B cell (primary cell): Measurements from ENCODE around the gene SKAP2.

ENCODE experiments used
- EZH2 ChIP-seq: IDR thresholded peaks from 2 replicates; pipeline ENCODE4 v1.6.1; 2012; ENCODE audit warnings: borderline replicate concordance, low read depth, mild to moderate bottlenecking, moderate library complexity, low read length; ENCODE audit not compliant: insufficient read depth, poor library complexity, severe bottlenecking
- TF ChIP-seq, protein P1 (sequence below): fragments of 200-600 bp; IDR thresholded peaks from one replicate; pipeline ENCODE4 v1.8.0; 2022; ENCODE audit warnings: antibody characterized with exemption, mild to moderate bottlenecking

DNA sequence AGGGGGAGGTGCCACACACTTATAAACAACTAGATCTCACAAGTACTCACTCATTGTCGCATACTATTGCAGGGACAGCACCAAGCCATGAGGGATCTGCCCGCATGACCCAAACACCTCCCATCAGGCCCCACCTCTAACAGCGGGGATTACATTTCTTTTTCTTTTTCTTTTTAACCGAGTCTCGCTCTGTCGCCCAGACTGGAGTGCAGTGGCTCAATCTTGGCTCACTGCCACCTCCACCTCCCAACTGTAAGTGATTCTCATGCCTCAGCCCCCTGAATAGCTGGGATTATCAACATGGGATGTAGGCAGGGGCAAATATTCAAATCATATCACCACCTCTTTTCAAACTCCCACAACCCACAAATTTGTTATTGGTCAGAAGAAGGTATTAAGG is 76.7 kb downstream of the SKAP2 start:
- TF ChIP-seq, protein P1, sequence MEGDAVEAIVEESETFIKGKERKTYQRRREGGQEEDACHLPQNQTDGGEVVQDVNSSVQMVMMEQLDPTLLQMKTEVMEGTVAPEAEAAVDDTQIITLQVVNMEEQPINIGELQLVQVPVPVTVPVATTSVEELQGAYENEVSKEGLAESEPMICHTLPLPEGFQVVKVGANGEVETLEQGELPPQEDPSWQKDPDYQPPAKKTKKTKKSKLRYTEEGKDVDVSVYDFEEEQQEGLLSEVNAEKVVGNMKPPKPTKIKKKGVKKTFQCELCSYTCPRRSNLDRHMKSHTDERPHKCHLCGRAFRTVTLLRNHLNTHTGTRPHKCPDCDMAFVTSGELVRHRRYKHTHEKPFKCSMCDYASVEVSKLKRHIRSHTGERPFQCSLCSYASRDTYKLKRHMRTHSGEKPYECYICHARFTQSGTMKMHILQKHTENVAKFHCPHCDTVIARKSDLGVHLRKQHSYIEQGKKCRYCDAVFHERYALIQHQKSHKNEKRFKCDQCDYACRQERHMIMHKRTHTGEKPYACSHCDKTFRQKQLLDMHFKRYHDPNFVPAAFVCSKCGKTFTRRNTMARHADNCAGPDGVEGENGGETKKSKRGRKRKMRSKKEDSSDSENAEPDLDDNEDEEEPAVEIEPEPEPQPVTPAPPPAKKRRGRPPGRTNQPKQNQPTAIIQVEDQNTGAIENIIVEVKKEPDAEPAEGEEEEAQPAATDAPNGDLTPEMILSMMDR: no peak
- TF ChIP-seq EZH2: no peak
